SK-N-SH (cell line): ENCODE results near the gene RABAC1. TPM values are rescaled to one million over a fixed set of nuclear protein-coding genes. Genes with fewer than 3 reads are reported as not detected.

ENCODE experiments used
- CTCF ChIA-PET: fragments of 300-600, 350-600 bp; formaldehyde crosslinking; extraction: SDS; loops from one replicate; lab custom pipeline; 2021; lab: Yijun Ruan, JAX
- POLR2A ChIA-PET: fragments of 350-600 bp; sonication (Branson Sonifier 250); formaldehyde crosslinking; extraction: SDS; loops from one replicate; lab custom pipeline; 2020; ENCODE audit warnings: antibody characterized with exemption, inconsistent platforms; lab: Yijun Ruan, JAX
- DNase-seq: peaks from one replicate; pipeline ENCODE4 v3.0.0; 2012
- H2AFZ ChIP-seq: fragments of 200-600 bp; sonication (generic); 2 replicates; pipeline ENCODE4 v1.8.1; 2016; ENCODE audit warnings: antibody characterized with exemption, mild to moderate bottlenecking, low read depth
- H3F3A ChIP-seq: fragments of 200-600 bp; sonication (generic); replicated peaks from 2 replicates; pipeline ENCODE3; 2016; ENCODE audit warnings: antibody characterized with exemption, mild to moderate bottlenecking; ENCODE audit not compliant: insufficient read depth
- H3K27ac ChIP-seq, 2 experiments: fragments of 200-500 bp in 1 of 2; fragments of 200-600 bp in 1 of 2; sonication (Bioruptor generic) in 1 of 2; sonication (generic), shearing (Covaris generic) in 1 of 2; 2 replicates each; pipeline versions ENCODE4 v1.5.1 to v1.6.1; 2014 to 2016; ENCODE audit warnings: low read depth in 2 of 2, inconsistent platforms in 1 of 2, low read length in 1 of 2, mild to moderate bottlenecking in 1 of 2, mixed read lengths in 1 of 2
- H3K27me3 ChIP-seq: fragments of 200-600 bp; sonication (generic), shearing (Covaris generic); 2 replicates; pipeline ENCODE4 v1.6.1; 2016; ENCODE audit warnings: mixed run types; ENCODE audit not compliant: insufficient read depth
- H3K36me3 ChIP-seq, 2 experiments: fragments of 200-500 bp in 1 of 2; fragments of 200-600 bp in 1 of 2; sonication (Bioruptor generic) in 1 of 2; sonication (generic) in 1 of 2; replicated peaks in 1 of 2; 2 replicates each; pipeline versions ENCODE3 to v1.5.1; 2014 to 2016; ENCODE audit warnings: low read length in 1 of 2, mild to moderate bottlenecking in 1 of 2; ENCODE audit not compliant: insufficient read depth in 2 of 2, control insufficient read depth in 1 of 2
- H3K4me1 ChIP-seq, 2 experiments: fragments of 200-500 bp in 1 of 2; fragments of 200-600 bp in 1 of 2; sonication (Bioruptor generic) in 1 of 2; sonication (generic), shearing (Covaris generic) in 1 of 2; 2 replicates each; pipeline versions ENCODE4 v1.5.1 to v1.6.1; 2014 to 2016; ENCODE audit warnings: low read depth in 1 of 2, low read length in 1 of 2, mixed run types in 1 of 2; ENCODE audit not compliant: insufficient read depth in 2 of 2, control insufficient read depth in 1 of 2
- H3K4me2 ChIP-seq: fragments of 200-600 bp; sonication (generic), shearing (Covaris generic); 2 replicates; pipeline ENCODE4 v1.6.1; 2017; ENCODE audit warnings: mixed run types
- H3K4me3 ChIP-seq, 2 experiments: fragments of 200-500 bp in 1 of 2; fragments of 200-600 bp in 1 of 2; sonication (Bioruptor generic) in 1 of 2; sonication (generic), shearing (Covaris generic) in 1 of 2; 2 replicates each; pipeline versions ENCODE4 v1.5.1 to v1.8.1; 2014 to 2016; ENCODE audit warnings: low read depth in 2 of 2, inconsistent platforms in 1 of 2, low read length in 1 of 2, mild to moderate bottlenecking in 1 of 2, mixed read lengths in 1 of 2, moderate library complexity in 1 of 2
- H3K79me2 ChIP-seq: fragments of 200-600 bp; sonication (generic); 2 replicates; pipeline ENCODE4 v1.8.1; 2017; ENCODE audit warnings: mild to moderate bottlenecking; ENCODE audit not compliant: insufficient read depth
- H3K9ac ChIP-seq: fragments of 200-600 bp; sonication (generic); 2 replicates; pipeline ENCODE4 v1.6.1; 2017; ENCODE audit warnings: mixed run types
- H3K9me2 ChIP-seq: fragments of 200-600 bp; sonication (generic); 2 replicates; pipeline ENCODE4 v1.6.1; 2017; ENCODE audit warnings: mixed run types
- H3K9me3 ChIP-seq: fragments of 200-600 bp; sonication (generic); 2 replicates; pipeline ENCODE4 v1.6.1; 2017; ENCODE audit warnings: mixed run types, mild to moderate bottlenecking, moderate library complexity
- H4K20me1 ChIP-seq: fragments of 200-600 bp; sonication (generic); 2 replicates; pipeline ENCODE4 v1.6.1; 2017; ENCODE audit warnings: mild to moderate bottlenecking, mixed run types; ENCODE audit not compliant: insufficient read depth
- CHD2 ChIP-seq: fragments of 150-350 bp; IDR thresholded peaks from 2 replicates; pipeline ENCODE4 v1.6.1; 2018; ENCODE audit warnings: low read length; ENCODE audit not compliant: partially characterized antibody
- CTCF ChIP-seq: fragments of 200-600 bp; sonication (generic); IDR thresholded peaks from 2 replicates; pipeline ENCODE4 v1.6.1; 2017; ENCODE audit warnings: antibody characterized with exemption, mild to moderate bottlenecking, moderate library complexity
- ELF1 ChIP-seq: IDR thresholded peaks from 2 replicates; pipeline ENCODE4 v1.4.0; 2012
- EP300 ChIP-seq, 2 experiments: IDR thresholded peaks; 2 replicates each; pipeline versions ENCODE4 v1.4.0 to v1.6.1; 2012; ENCODE audit warnings: borderline replicate concordance in 1 of 2, low read depth in 1 of 2, low read length in 1 of 2
- EZH2phosphoT487 ChIP-seq: fragments of 200-600 bp; sonication (generic); IDR thresholded peaks from 2 replicates; pipeline ENCODE4 v1.6.1; 2017; ENCODE audit warnings: low read depth, mixed run types, mild to moderate bottlenecking, antibody characterized with exemption, moderate library complexity, borderline replicate concordance
- FOSL2 ChIP-seq: IDR thresholded peaks from 2 replicates; pipeline ENCODE4 v1.4.0; 2012; ENCODE audit warnings: low read depth, mild to moderate bottlenecking, moderate library complexity, borderline replicate concordance
- FOXJ3 ChIP-seq: sonication (generic); formaldehyde crosslinking; IDR thresholded peaks from 2 replicates; pipeline ENCODE4 v1.5.1; 2020; ENCODE audit warnings: mild to moderate bottlenecking, missing genetic modification reagents
- FOXM1 ChIP-seq: IDR thresholded peaks from 2 replicates; pipeline ENCODE4 v1.4.0; 2012; ENCODE audit warnings: low read depth, mild to moderate bottlenecking
- GABPA ChIP-seq: IDR thresholded peaks from 2 replicates; pipeline ENCODE4 v1.4.0; 2012; ENCODE audit warnings: low read depth, mild to moderate bottlenecking
- MXI1 ChIP-seq: IDR thresholded peaks from 2 replicates; pipeline ENCODE4 v1.6.1; 2012; ENCODE audit warnings: mild to moderate bottlenecking, low read depth, low read length, improper control_type of control experiment
- NRF1 ChIP-seq: IDR thresholded peaks from 2 replicates; pipeline ENCODE4 v1.6.1; 2012; ENCODE audit warnings: low read depth, mild to moderate bottlenecking, low read length
- POLR2AphosphoS5 ChIP-seq: IDR thresholded peaks from 2 replicates; pipeline ENCODE4 v1.6.1; 2012; ENCODE audit warnings: low read depth, low read length
- RAD21 ChIP-seq: IDR thresholded peaks from 2 replicates; pipeline ENCODE4 v1.6.1; 2012; ENCODE audit warnings: mild to moderate bottlenecking, low read length
- RCOR1 ChIP-seq: fragments of 150-350 bp; IDR thresholded peaks from 2 replicates; pipeline ENCODE4 v1.6.1; 2017; ENCODE audit warnings: antibody characterized with exemption, low read length
- RXRA ChIP-seq: IDR thresholded peaks from 2 replicates; pipeline ENCODE4 v1.4.0; 2012; ENCODE audit warnings: low read depth, mild to moderate bottlenecking, borderline replicate concordance
- SIN3A ChIP-seq: IDR thresholded peaks from 2 replicates; pipeline ENCODE4 v1.6.1; 2012; ENCODE audit warnings: low read depth, mild to moderate bottlenecking, low read length, moderate library complexity, borderline replicate concordance
- TAF1 ChIP-seq: IDR thresholded peaks from 2 replicates; pipeline ENCODE4 v1.6.1; 2012; ENCODE audit warnings: low read depth, mild to moderate bottlenecking, low read length, moderate library complexity, borderline replicate concordance
- TCF12 ChIP-seq: IDR thresholded peaks from 2 replicates; pipeline ENCODE4 v1.4.0; 2012
- TEAD4 ChIP-seq: IDR thresholded peaks from 2 replicates; pipeline ENCODE4 v1.4.0; 2012; ENCODE audit warnings: mild to moderate bottlenecking, borderline replicate concordance; ENCODE audit not compliant: insufficient read depth
- YY1 ChIP-seq: IDR thresholded peaks from 2 replicates; pipeline ENCODE4 v1.4.0; 2012; ENCODE audit warnings: low read depth, mild to moderate bottlenecking
- WGBS: methylation state at CpG from one replicate; pipeline ENCODE4 v1.1.6; 2017; ENCODE audit warnings: low lambda C conversion rate; 5-methylcytosine and 5-hydroxymethylcytosine counted together
- polyA plus RNA-seq, 3 experiments: library from polyadenylated mRNA; depleted of rRNA; stranded (reverse); fragments of >200 nt; gene quantifications; 2 replicates each; pipeline ENCODE4 v1.2.3, GENCODE V29; 2012
- TF ChIP-seq, protein P1 (sequence below): IDR thresholded peaks from 2 replicates; pipeline ENCODE4 v1.4.0; 2012; ENCODE audit warnings: low read depth, borderline replicate concordance
- TF ChIP-seq, protein P2 (sequence below): IDR thresholded peaks from 2 replicates; pipeline ENCODE4; 2012

Gene RABAC1, protein sequence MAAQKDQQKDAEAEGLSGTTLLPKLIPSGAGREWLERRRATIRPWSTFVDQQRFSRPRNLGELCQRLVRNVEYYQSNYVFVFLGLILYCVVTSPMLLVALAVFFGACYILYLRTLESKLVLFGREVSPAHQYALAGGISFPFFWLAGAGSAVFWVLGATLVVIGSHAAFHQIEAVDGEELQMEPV
- 252 and 287 TPM in 2 replicates for polyA plus RNA-seq (2012; rRNA removed)
- polyA plus RNA-seq (2012; cell fraction: cytosol; rRNA removed), result 141 and 200 TPM in 2 replicates
- 193 and 241 TPM in 2 replicates for polyA plus RNA-seq (2012; cell fraction: nucleus; rRNA removed)

DNA sequence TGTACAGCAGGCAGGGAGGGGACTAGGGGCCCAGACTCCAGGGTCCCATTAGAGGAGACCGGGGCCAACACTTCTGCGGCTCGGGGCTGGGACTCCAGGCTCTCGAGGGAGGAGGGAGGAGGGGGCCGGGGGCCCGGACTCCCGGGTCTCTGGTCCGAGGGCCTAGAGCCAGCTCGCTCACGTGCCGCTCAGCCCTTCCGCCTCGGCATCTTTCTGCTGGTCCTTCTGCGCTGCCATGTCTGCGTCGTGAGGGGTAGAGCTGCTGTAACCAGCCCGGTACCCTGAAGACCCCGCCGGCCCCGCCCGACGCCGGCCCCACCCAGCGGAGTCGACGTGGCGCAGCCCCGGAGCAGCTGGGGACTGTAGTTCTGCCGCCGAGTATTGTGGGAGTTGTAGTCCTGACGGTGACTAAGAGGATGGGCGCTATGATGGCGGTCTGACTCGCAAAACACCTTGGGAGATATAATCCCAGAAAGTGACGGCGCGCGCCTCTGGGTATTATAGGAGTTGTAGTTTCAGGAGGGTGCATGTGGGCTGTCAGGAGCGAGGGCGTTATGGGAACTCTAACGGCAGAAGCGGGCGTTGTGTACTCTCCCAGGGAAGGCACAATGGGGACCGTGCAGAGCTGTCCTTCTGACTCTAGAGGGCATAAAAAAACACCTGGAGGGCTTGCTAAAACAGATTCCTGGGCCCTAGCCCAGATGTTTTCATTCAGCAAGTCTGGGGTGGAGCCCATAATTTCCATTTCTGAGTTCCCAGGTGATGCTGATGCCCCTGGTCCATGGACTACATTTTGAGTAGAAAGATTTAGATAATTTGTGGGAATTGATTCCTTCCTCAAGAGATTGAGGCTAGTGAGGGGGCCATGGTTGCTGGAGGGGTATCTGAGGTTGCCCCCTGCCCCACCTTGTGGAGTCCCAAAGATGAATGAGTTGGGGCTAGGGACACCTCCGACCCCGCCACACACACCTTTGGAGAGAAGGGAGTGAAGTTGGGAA is at the start of gene RABAC1:
RABAC1 (minus strand) TSS at position 266 of the 998 bp plus-strand sequence; CDS start at position 237, 29 bp downstream.
- no peaks in the 10 kb centered on the region for H3K9me3 ChIP-seq
- peak within 1 kb of the TSS; percentile 90 for H2AFZ ChIP-seq
- no peaks in the 10 kb centered on the region for H3K9me2 ChIP-seq
- peaks cover 0 to 11% of the 10 kb centered on the region in 2 experiments for H3K36me3 ChIP-seq
- H3F3A ChIP-seq, result no peaks in the 10 kb centered on the region
- CTCF ChIA-PET, result interaction anchor here (0.7 to 4.0 kb wide), 13 partner anchors 16 to 99 kb away, joined by 3 to 38 read pairs (median 3); partner anchors contain the start of gene RPS19
- H3K4me2 ChIP-seq, result peak within 1 kb of the TSS; percentile 100
- H3K27me3 ChIP-seq, result no peaks in the 10 kb centered on the region
- peak within 1 kb of the TSS; percentile 96 for H3K9ac ChIP-seq
- peaks cover 6 to 10% of the 10 kb centered on the region in 2 experiments; a peak in 2 of 4 replicates for H3K4me1 ChIP-seq
- 6% methylated on average over 40 of the region's 46 CpGs for WGBS
- 0 out of 2 replicates have a peak, but pooled peaks cover 4% of the 10 kb centered on the region for H4K20me1 ChIP-seq
- TF ChIP-seq TCF12 (peak; percentile 17; the same call in 1 of the 2 replicates), EZH2phosphoT487 (no peak), EP300 (IDR thresholded peaks at IDR 0.05; ENCODE audit: borderline replicate concordance in 1 of 2, low read depth in 1 of 2, low read length in 1 of 2) (no peak), SIN3A (peak; percentile 23; the same call in 1 of the 2 replicates), RXRA (no peak), POLR2AphosphoS5 (peak; percentile 72; the same call in 1 of the 2 replicates), ELF1 (peak; percentile 63), FOXJ3 (0 out of 2 replicates have a peak, but pooled peaks have one; percentile 26), GABPA (peak; percentile 51), RCOR1 (no peak), FOXM1 (no peak), TAF1 (no peak), TEAD4 (no peak), CHD2 (peak; percentile 90), MXI1 (peak; percentile 76), CTCF (peak; percentile 34), NRF1 (0 out of 2 replicates have a peak, but pooled peaks have one; percentile 23), RAD21 (no peak; the same call in 1 of the 2 replicates), YY1 (peak; percentile 90), FOSL2 (no peak)
- TF ChIP-seq, protein P1, sequence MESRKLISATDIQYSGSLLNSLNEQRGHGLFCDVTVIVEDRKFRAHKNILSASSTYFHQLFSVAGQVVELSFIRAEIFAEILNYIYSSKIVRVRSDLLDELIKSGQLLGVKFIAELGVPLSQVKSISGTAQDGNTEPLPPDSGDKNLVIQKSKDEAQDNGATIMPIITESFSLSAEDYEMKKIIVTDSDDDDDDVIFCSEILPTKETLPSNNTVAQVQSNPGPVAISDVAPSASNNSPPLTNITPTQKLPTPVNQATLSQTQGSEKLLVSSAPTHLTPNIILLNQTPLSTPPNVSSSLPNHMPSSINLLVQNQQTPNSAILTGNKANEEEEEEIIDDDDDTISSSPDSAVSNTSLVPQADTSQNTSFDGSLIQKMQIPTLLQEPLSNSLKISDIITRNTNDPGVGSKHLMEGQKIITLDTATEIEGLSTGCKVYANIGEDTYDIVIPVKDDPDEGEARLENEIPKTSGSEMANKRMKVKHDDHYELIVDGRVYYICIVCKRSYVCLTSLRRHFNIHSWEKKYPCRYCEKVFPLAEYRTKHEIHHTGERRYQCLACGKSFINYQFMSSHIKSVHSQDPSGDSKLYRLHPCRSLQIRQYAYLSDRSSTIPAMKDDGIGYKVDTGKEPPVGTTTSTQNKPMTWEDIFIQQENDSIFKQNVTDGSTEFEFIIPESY, result 0 out of 2 replicates have a peak, but pooled peaks have one; percentile 35
- TF ChIP-seq, protein P2, sequence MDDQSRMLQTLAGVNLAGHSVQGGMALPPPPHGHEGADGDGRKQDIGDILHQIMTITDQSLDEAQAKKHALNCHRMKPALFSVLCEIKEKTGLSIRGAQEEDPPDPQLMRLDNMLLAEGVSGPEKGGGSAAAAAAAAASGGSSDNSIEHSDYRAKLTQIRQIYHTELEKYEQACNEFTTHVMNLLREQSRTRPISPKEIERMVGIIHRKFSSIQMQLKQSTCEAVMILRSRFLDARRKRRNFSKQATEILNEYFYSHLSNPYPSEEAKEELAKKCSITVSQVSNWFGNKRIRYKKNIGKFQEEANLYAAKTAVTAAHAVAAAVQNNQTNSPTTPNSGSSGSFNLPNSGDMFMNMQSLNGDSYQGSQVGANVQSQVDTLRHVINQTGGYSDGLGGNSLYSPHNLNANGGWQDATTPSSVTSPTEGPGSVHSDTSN, result no peak
- TF ChIP-seq, all 33 proteins: peak for 12
- POLR2A ChIA-PET, result interaction anchor here (1.0 to 2.3 kb wide), 3 partner anchors 34 to 100 kb away, joined by 4 to 14 read pairs (median 10); partner anchors contain the start of gene RPS19
- DNase-seq, result peak; percentile 95
- Histone ChIP-seq H3K79me2 (no peaks in the 10 kb centered on the region), H3K4me3 (peak within 1 kb of the TSS; percentile 77 to 89), H3K27ac (peak within 1 kb of the TSS; percentile 75 to 82)
